ENCODE measurements around the gene RNU2-63P.
"Not testable (repeated sequence)": the region's sequence is repeated elsewhere in the genome, so short reads cannot be mapped to it uniquely, and the experiment has no call there.

The RNU2-63P gene

GRCh38 chr2:88027697-88028389 is 11.5 kb upstream of the RNU2-63P start:
- no peak for DNase-seq

DNA sequence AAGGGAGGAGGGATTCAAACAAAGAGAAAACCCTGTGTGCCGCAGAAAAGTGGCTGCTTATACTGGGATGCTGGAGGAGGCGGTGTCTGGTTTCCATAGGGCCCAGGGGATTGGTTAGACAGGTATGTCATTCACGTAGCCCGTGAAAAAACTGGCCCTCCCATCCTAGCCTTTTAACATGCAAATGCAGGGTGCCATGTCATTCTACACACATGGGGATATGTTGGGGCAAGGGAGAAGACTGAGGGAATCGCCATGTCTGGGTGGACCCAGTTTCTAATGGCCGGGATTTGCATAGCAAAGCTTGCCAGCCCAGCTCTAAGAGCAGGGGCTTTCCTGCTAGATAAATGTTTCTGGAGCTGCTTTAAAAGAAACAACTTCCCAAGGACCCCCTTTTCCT is 8.2 kb upstream of the RNU2-63P start:
- DNase-seq, result no peak

- DNase-seq, result no peak
Measured at GRCh38 chr2:88022669-88022921, 6.2 kb upstream of the RNU2-63P start.

DNA sequence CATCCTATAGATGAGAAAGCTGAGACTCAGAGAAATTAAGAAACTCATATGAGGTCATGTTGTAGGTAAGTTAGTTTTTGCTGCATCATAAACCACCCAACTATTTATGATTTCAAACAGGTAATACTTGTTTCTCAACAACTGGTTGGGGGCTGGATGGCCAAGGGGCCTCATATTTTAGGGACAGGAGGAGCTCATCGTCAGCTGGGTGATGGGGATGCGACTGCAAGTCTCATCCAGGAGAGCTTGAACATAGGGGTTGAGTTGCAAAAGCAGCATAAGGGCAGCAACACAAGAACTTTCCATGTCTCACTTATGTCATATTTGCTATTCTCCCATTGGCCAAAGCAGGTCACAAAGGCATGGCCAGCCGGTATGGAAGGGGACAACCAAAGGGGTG is 3.6 kb upstream of the RNU2-63P start:
- DNase-seq, result no peak

DNA sequence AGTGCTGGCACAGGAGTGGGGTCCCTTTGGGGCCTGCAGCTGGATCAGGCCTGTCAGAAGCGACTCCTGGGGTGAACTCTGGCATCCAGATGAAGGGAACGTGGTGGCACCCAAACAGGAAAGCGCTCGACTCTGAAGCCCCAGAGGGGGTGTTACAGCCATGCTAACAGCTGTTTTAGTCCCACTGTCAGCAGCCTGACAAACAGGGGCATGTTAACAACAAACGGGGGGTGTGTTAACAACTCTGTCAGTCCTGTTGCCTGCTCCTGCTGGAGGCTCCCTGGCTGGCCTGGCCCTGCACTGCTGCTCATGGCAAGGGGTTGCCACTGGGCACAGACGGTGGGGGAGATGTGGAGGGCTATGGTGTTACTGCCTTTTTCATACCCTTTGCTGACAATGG is 2.6 kb upstream of the RNU2-63P start:
- DNase-seq, result no peak

GRCh38 chr2:88018077-88018805 is 1.9 kb upstream of the RNU2-63P start:
- not testable (repeated sequence) for DNase-seq

DNA sequence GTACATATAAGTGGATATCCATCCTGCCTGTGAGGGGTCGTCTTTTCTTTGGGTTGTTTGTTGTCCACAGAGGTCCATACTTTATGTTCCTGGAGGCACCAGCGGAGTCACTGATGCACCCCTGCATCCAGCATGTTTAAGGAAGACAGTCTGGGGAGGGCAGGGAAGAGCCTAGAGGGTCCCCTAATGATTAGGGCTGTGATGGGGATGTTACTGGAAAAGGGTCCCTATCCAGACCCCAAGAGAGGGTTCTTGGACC is 1.4 kb upstream of the RNU2-63P start:
- DNase-seq, result not testable (repeated sequence)

- DNase-seq, result no peak
Measured at GRCh38 chr2:88016960-88017779, 823 bp upstream of the RNU2-63P start.

DNA sequence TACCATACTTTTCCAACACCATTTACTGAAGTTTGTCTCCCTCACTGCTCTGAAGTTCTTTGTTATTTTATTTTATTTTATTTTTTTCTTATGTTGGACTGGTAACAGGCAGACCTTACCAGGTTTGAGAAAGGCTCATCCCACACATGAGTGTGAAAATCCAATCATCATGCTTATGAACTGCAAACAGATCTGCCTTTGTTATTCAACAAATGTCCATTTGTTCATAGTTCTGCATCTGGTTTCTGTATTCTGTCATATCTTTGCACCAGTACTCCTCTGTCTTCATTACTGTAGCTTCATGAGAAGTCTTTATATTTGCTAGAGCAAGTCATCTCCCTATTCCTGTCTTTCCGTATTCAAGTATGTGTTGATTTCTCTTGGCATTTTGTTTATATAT is 5.3 kb downstream of the RNU2-63P start:
- no peak for DNase-seq

DNA sequence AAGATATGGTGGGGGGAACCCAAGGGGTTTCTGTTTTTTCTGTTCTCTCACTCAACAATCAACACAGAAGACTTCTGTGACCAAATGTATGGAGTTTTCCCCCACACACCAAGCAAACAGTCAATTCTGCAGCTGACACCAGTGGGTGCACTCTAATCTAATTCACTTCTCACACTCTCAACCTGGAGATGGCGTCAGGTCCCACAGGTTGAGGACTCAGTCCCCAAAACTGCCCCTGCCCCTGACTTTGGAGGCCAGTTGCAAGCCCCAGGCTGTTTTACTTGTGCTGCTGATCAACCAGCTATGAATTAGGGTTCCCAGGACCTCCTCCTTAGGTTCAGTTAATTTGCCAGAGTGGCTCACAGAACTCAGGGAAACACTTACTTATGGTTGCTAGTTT is 6.2 kb downstream of the RNU2-63P start:
- DNase-seq, result no peak

DNA sequence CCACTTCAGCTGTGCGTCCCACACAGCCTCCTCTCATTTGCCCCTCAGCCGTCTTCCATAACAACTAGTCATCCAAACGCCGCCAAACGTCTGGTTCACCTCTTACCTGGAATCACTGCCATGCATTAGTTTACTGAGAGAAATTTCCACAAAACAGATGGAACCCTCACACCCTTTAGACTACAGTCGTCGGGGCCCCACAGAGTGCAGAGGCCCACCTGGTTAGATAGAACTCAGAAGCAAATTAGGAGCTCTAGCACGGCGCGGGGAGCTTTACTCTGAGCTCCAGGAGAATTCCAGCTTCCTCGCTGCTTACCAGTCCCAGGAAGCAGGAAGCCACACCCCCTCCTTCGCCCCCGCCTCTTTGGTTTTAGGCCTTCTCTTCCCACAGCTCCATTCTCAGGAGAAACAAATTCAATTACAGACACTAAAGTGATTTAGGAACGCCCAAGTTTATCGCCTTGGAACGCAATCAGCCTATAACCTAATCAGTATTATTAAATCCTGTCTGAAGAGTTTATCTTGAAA is 9.4 kb downstream of the RNU2-63P start:
- DNase-seq, result no peak

DNA sequence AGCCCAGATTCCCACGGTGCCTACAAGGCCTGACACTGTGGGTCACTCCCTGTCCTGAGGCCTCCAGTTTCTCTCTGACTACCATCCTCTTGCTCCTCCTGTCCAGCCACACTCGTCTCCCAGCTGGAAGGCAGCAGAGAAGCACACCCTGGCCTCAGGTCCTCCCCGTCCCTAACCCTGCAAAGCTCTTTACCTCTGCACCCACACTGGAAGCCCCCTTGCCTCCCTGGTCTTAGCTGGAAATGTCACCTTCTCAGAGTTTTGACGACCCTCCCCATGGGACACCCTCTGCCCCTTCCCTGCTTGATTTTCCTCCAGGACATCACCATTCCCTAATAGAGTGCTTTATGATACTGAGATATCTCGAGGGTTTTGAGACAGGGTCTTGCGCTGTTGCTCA is 10.6 kb downstream of the RNU2-63P start:
- DNase-seq, result no peak

GRCh38 chr2:88003074-88003755 is 13.1 kb downstream of the RNU2-63P start:
- DNase-seq, result no peak

GRCh38 chr2:88002359-88002707 is 14.0 kb downstream of the RNU2-63P start:
- DNase-seq, result no peak

DNA sequence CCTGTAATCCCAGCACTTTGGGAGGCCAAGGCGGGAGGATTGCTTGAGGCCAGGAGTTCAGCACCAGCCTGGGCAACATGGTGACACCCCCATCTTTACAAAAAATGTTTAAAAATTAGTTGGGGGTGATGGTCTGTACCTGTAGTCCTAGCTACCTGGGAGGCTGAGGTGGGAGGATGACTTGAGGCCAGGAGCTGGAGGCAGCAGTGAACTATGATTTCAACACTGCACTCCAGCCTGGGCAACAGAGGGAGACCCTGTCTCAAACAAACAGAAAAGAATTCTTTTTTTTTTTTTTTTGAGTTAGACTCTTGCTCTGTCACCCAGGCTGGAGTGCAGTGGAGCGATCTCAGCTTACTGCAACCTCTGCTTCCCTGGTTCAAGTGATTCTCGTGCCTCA is 15.9 kb downstream of the RNU2-63P start:
- DNase-seq, result not testable (repeated sequence)

DNA sequence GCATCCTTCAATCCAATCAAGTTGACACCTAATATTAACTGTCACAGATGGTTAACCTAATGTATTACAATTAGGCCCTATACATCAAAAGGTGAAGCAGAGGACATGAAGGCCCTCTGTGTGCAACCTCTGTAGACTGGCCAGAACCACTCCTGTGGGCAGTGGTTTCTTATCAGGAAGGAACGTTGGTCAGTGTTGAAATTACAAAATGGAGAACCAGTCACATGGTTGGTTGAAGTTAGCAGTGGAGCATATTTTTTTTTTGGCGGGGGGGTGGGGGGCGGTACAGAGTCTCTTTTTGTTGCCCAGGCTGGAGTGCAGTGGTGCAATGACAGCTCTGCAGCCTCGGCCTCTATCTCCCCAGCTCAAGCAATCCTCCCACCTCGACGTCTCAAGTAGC is 19.8 kb downstream of the RNU2-63P start:
- no peak for DNase-seq

DNA sequence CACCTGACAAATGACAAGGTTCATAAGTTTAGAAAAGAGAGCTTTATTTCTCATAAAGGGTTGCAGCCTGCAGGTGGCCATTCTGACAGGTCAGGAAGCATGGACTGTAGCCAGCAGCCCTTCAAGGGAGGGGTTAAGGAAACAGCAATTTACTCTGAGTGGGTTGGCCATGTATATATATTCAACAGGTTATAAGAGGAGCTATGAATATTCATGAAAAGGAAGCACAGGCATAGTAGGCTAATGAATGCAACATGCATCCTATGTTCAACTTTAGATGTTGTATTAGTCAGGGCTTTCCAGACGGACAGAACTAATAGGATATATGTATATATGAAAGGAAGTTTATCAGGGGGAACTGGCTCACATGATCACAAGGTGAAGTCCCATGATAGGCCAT is 20.6 kb downstream of the RNU2-63P start:
- DNase-seq, result no peak

DNA sequence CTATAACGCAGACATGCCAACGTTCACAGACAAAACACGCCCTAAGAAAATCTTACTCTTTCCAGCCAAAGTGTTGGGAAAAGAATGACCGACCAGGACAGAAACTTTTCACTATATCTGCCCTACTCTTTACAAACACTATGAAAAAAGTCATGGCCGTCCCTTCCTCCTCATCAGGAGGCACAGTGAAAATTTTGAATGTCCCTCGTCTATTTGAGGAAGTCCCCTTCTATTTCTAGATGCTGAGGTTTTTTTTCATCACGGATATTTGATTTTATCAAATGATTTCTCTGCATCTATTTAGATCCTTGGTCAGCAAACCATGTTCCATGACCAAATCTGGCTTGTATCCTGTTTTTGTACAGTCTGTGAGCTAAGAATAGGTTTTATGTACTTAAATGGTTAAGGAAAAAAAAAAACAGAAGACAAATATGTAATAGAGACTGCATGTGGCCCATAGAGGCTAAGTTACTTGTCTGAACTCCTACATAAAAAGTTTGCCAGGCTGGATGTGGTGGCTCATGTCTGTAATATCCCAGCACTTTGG is 22.0 kb downstream of the RNU2-63P start:
- not testable (repeated sequence) for DNase-seq

- DNase-seq, result not testable (repeated sequence)
Measured at GRCh38 chr2:87992569-87992968, 23.8 kb downstream of the RNU2-63P start.

DNA sequence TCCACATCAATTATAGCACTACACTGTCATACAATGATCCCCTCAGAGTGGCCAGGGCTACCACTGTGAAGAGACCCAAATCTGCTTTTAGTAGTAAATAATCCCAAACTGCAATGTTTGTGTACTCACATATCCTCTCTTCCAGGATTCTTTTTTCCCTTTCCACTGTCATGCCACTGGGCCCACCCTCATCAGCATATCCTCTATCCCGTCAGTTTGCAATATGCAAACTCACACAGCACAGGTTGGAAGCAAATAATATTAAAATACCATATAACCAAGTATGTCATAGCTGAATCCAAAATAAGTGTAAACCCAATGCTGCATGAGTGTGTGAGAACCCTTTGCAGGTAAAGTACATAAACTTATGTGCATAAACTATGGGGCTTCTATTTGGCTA is 28.9 kb downstream of the RNU2-63P start:
- DNase-seq, result not testable (repeated sequence)

DNA sequence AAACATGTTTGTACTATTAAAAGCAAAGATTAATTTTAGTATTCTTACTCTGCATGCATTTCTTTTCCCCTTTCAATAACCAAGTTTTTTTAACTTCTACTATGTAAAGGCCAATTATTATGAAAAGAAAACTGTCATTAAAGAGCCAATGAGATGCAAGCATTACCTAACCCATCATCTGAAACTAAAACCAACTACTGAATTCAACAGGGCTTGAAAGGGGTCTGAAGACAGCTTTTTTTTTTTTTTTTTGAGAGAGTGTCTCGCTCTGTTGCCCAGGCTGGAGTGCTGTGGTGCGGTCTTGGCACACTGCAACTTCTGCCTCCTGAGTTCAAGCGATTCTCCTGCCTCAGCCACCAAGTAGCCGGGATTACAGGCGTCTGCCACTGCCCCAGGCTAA is 30.4 kb downstream of the RNU2-63P start:
- DNase-seq, result not testable (repeated sequence)

DNA sequence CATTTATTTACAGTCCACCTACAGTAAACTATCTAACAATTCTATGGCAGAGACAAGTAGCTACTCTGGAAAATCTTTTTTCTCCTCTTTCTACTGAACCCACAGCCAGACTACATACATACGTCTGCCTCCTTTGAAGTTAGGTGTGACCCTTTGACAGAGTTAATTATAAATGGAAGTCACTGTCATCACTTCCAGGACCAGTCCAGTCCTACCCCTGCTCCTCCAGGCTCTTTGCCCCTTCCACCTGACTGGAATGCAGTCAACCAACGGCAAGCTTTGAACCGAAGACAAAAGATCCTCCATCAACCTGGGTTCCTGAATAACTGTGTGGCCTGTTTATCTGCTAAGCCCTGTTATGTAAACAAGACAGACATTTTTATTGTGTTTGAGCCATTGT is 35.2 kb downstream of the RNU2-63P start:
- not testable (repeated sequence) for DNase-seq

DNA sequence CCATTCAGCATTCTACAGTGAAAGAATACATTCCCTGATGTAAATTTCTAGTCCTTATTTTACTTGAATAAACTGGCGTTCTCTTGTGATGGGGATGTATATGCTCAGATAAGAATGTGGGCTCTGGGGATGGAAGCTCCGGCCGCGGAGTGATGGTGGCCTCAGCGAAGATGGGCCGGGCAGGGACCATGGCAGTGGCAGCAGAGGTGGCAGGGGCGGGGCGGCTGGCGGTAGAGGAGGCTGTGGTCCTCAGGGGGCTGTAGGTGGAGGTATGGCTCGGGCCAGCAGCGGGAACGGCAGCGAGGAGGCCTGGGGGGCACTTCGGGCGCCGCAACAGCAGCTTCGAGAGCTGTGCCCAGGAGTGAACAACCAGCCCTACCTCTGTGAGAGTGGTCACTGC is 44.0 kb downstream of the RNU2-63P start:
- not testable (repeated sequence) for DNase-seq
